HepG2 (cell line): ENCODE results near the gene PSEN2. TPM values are rescaled to one million over a fixed set of nuclear protein-coding genes. Genes with fewer than 3 reads are reported as not detected.

Source experiments
- ARID5B ChIP-seq: IDR thresholded peaks from 2 replicates; pipeline ENCODE4 v1.4.0; 2020; ENCODE audit warnings: mild to moderate bottlenecking, missing genetic modification reagents
- ARNT ChIP-seq: fragments of 450-650 bp; IDR thresholded peaks from 2 replicates; pipeline ENCODE4 v1.6.1; 2017
- ARNT2 ChIP-seq: sonication (generic); formaldehyde crosslinking; IDR thresholded peaks from 2 replicates; pipeline ENCODE4 v1.8.0; 2022; ENCODE audit warnings: mild to moderate bottlenecking, low read depth, missing genetic modification reagents, moderate library complexity
- DNMT3B ChIP-seq: conservative IDR thresholded peaks from 2 replicates; pipeline ENCODE4 v1.6.1; 2016; ENCODE audit warnings: missing biosample characterization, control low read depth
- NR2F2 ChIP-seq: IDR thresholded peaks from 2 replicates; pipeline ENCODE4 v1.6.1; 2012; ENCODE audit warnings: low read depth, inconsistent platforms, borderline replicate concordance
- SIX1 ChIP-seq: sonication (generic); formaldehyde crosslinking; IDR thresholded peaks from 2 replicates; pipeline ENCODE4 v1.4.0; 2020; ENCODE audit warnings: missing genetic modification reagents, borderline replicate concordance
- TEF ChIP-seq: sonication (generic); formaldehyde crosslinking; IDR thresholded peaks from 2 replicates; pipeline ENCODE4 v1.5.0; 2020; ENCODE audit warnings: missing genetic modification reagents
- THAP9 ChIP-seq: sonication (generic); formaldehyde crosslinking; IDR thresholded peaks from 2 replicates; pipeline ENCODE4; 2020; ENCODE audit warnings: missing genetic modification reagents, mild to moderate bottlenecking, borderline replicate concordance
- TRIM22 ChIP-seq: fragments of 450-650 bp; IDR thresholded peaks from 2 replicates; pipeline ENCODE4 v1.6.1; 2017
- ZBTB44 ChIP-seq: sonication (generic); formaldehyde crosslinking; IDR thresholded peaks from 2 replicates; pipeline ENCODE4 v1.4.0; 2020; ENCODE audit warnings: missing genetic modification reagents
- ZIK1 ChIP-seq: sonication (generic); formaldehyde crosslinking; IDR thresholded peaks from 2 replicates; pipeline ENCODE4 v1.5.0; 2020; ENCODE audit warnings: mild to moderate bottlenecking, low read depth, missing genetic modification reagents, borderline replicate concordance
- ZNF292 ChIP-seq: sonication (generic); formaldehyde crosslinking; IDR thresholded peaks from 2 replicates; pipeline ENCODE4 v1.8.1; 2022; ENCODE audit warnings: mild to moderate bottlenecking, low read depth, missing genetic modification reagents, borderline replicate concordance
- ZNF329 ChIP-seq: sonication (generic); formaldehyde crosslinking; IDR thresholded peaks from 2 replicates; pipeline ENCODE4 v1.9.0; 2021; ENCODE audit warnings: low read depth, mild to moderate bottlenecking, missing genetic modification reagents
- ZNF512 ChIP-seq: sonication (generic); formaldehyde crosslinking; IDR thresholded peaks from 2 replicates; pipeline ENCODE4 v1.4.0; 2020; ENCODE audit warnings: mild to moderate bottlenecking, missing genetic modification reagents
- ZNF530 ChIP-seq: sonication (generic); formaldehyde crosslinking; IDR thresholded peaks from 2 replicates; pipeline ENCODE4 v1.5.0; 2020; ENCODE audit warnings: low read depth, mild to moderate bottlenecking, missing genetic modification reagents
- ZNF558 ChIP-seq: sonication (generic); formaldehyde crosslinking; IDR thresholded peaks from 2 replicates; pipeline ENCODE4 v1.9.0; 2022; ENCODE audit warnings: mild to moderate bottlenecking, missing genetic modification reagents, borderline replicate concordance
- ZNF670 ChIP-seq: sonication (generic); formaldehyde crosslinking; IDR thresholded peaks from 2 replicates; pipeline ENCODE4 v1.8.0; 2022; ENCODE audit warnings: mild to moderate bottlenecking, missing genetic modification reagents, borderline replicate concordance
- polyA plus RNA-seq, 8 experiments: library from polyadenylated mRNA; depleted of rRNA in 3 of 8; stranded (reverse) in 7 of 8; unstranded in 1 of 8; fragments of >200 nt; fragmentation: Illumina TruSeq in 4 of 8; extraction: Trizol in 4 of 8; gene quantifications; 2 replicates each; pipeline versions ENCODE4 v1.2.1 to v1.2.3, GENCODE V29; 2011 to 2016; ENCODE audit warnings: low read depth in 4 of 8, missing spikeins in 1 of 8, mixed read lengths in 1 of 8; ENCODE audit not compliant: insufficient read depth in 1 of 8
- total RNA-seq, 5 experiments: library from RNA; depleted of rRNA; stranded (reverse); fragments of >200 nt; fragmentation: Illumina TruSeq; extraction: Trizol; gene quantifications; 2 replicates each; pipeline ENCODE4 v1.2.3, GENCODE V29; 2016; ENCODE audit warnings: low read depth in 1 of 5

PSEN2 gene
- total and polyA plus RNA-seq, 2 of the 13 experiments (the other 11 are each of a cell fraction or from before 2014, with no cell fraction given) = 5.9 to 13.1 TPM

- no peak for TF ChIP-seq ZNF512
- TF ChIP-seq ZNF558 (CRISPR knock-in tag) = no peak; the same call in 1 of the 2 replicates
- no peak for TF ChIP-seq ZNF530 (CRISPR knock-in tag)
- peak; percentile 88; the same call in 1 of the 2 replicates for TF ChIP-seq THAP9 (CRISPR knock-in tag)
- TF ChIP-seq ARNT = no peak
- TF ChIP-seq ZNF292 = peak; percentile 88
- TF ChIP-seq NR2F2 = no peak
- TF ChIP-seq SIX1 = no peak
- TF ChIP-seq ARID5B (CRISPR knock-in tag) = no peak; the same call in none of the 2 replicates
- TF ChIP-seq TEF = peak; percentile 34; the same call in 1 of the 2 replicates
- TF ChIP-seq ZNF670 = no peak
- TF ChIP-seq TRIM22 = no peak
- no peak for TF ChIP-seq ZBTB44 (CRISPR knock-in tag)
- TF ChIP-seq ZIK1 (CRISPR knock-in tag) = peak; percentile 88
- 0 out of 2 replicates have a peak, but pooled peaks have one; percentile 15 for TF ChIP-seq ZNF329
- peak; percentile 89 for TF ChIP-seq ARNT2 (CRISPR knock-in tag)
- TF ChIP-seq DNMT3B (CRISPR knock-in tag) = peak; percentile 57; the same call in 1 of the 2 replicates
Measured at GRCh38 chr1:226939438-226940028, 69.1 kb downstream of the PSEN2 start (continued).
